NOMO-1 treated with DMSO at 0.1 percent for 48 hours (cell line): ENCODE results near the gene MX2.
"Not testable (repeated sequence)": the region's sequence is repeated elsewhere in the genome, so short reads cannot be mapped to it uniquely, and the experiment has no call there.

ENCODE experiments used
- DNase-seq: peaks from one replicate; lab custom pipeline; 2025; ENCODE audit not compliant: unreplicated experiment; lab: John Stamatoyannopoulos, UW

The MX2 gene

DNA sequence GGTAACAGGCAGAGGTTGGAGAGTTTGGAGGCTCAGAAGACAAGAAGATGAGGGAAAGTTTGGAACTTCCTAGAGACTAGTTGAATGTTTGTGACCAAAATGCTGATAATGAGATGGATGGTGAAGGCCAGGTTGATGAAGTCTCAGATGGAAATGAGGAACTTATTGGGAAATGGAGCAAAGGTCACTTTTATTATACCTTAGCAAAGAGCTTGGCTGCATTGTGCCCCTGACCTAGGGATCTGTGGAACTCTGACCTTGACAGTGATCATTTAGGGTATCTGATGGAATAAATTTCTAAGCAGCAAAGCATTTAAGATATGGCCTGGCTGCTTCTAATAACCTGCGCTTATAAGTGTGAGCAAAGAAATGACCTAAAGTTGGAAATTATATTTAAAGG, 28.1 kb upstream of the MX2 start:
- no peak for DNase-seq

DNA sequence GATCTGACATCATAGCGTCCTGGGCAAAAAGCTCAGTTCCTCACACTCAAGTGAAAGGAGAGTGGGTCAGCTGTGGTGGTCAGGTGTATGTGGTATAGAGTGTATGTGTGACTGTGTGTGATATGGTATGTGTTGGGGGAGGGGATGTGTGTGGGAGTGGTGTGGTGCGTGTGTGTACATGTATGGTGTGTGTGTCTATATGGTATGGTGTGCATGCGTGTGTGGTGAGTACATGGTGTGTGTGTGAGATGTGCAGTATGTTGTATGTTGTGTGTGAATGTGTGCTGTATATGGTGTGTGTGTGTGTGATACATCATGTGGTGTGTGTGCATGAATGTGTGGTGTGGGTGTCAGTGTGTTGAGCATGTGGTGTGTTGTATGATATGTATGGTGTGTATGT, 24.3 kb upstream of the MX2 start:
- DNase-seq = no peak

DNA sequence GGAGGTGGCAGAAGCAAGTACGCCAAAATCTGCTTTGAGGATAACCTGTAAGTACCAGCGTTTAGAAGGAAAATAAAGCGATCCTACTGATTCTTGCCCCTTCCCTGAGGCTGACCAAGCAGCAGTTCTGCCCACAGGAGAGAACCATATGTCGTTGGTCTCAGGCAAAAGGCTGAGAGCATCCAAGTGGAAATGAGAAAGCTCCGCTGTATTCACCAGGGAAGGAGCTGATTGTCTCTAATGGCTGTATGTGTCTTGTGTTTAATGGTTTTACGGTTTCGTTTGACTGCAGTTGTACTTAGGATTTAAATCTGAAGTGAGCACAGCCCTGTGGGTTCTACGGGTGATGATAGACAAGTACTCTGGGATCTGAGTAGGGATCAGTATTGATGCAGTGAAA, 23.4 kb upstream of the MX2 start:
- no peak for DNase-seq

DNA sequence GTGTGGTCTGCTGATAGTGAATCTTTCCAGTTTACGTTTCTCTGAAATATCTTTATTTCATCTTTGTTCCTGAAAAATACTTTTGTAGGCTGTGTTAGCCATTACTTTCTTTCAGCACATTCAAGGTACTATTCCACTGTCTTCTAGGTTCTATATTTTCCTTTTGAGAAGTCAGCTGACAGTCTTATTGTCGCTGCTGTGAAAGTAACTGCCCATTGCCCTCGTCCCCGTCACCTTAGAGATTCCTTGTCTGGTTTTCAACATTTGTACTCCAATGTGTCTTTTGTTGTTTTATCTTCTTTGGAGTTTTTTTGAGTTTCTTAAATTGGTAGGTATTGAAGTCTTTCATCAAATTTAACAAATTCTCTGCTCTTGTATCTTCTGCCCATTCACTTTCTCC, 19.8 kb upstream of the MX2 start:
- DNase-seq = no peak

DNA sequence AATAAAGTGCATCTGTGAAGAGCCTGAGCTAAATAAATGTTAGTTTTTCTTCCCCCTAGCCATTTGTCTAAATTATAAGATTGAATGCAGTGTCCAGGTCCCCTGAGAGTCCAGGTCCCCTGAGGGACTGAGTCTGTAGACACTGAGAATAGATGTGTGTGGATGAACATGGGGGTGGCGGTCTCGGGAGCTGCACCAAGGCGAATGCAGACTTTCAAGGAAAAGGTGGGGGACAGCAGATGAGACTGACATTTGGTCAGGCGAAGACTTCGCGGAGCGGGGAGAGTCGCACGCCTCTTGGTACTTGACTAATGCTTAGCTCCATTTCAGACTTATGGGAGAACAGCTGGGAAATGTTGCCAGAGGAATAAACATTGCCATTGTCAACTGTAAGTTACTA, 17.7 kb upstream of the MX2 start:
- no peak for DNase-seq

DNA sequence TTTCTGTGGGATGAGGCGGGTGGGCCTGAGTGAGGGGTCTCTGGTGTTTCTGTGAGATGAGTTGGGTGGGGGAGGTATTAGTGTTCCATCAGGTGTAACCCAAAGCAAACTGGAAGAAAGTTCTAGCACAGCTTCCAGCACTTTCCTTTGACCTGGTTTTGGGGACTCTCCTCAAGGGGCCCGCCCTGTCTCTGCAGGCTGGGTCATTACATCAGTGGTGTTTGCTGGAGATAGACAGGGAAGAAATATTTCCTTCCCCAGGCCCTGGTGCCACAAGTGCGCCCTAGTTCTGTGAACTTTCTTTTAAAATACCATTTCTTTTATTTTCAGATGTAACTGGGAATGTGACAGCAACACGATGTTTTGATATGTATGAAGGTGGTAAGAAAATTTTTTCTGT, 16.5 kb upstream of the MX2 start:
- no peak for DNase-seq

DNA sequence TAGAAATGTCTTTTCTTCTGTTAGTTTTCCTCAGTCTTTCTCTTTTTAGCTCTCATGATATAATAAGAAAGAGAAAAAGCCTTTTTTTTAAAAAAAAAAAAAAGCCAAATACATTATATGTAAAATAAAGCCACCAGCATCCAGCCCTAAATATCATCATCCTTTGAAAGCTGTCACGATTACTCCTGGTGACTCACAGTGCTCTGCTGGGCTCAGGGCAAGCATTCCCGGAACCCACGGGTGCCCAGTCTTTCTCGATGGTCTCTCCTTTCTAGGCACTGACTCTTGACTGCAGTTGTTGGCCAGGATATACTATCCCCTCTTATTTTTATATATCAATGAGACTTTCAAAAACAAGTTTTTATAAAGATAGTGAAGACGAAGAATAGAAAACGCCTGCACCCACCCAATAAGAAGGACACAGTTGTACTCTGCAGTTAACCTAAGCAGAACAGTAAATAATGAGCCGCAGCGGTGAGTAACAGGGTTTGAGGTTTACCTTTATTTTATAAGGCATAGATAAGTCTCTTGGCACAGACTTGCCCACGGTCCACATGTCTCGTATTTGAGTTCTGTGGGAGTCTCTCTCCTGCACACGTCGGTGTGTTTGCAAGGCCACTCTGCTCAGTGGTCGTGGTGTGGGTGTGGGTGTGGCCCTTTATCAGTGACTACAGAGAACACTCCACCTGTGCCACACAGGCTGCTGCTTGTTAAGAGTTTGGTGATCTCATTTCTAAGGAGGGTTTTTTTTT, 15.7 kb upstream of the MX2 start:
- no peak for DNase-seq

DNA sequence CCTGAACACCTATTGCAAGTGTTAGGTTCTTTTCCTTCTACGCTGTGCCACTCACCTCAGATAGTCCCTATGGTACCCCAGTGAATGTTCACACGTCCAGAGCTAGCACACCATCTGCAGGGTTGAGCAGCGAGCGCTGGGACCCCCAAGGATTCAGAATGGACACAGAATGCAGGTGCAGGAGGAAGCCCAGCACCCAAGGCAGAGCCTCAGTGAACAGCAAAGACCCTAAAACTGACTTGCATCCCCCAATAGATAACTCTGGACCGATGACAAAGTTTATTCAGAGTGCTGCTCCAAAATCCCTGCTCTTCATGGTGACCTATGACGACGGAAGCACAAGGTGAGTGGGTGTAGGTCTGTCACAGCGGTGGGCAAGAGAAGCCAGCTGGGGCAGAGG, 15.1 kb upstream of the MX2 start:
- DNase-seq = no peak

DNA sequence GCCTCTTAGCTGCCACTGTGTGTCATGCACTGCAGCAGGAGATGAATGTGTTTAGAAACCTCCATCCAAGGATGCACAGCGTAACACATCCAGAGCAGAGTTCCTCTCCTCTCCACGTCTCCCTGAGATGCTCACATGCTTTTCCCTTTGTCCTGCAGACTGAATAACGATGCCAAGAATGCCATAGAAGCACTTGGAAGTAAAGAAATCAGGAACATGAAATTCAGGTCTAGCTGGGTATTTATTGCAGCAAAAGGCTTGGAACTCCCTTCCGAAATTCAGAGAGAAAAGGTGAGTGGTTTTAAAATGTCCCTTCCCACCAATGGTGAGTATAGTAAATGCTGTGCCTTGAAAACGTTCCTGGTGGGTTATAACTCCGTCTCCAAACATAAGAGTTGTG, 13.4 kb upstream of the MX2 start:
- no peak for DNase-seq

DNA sequence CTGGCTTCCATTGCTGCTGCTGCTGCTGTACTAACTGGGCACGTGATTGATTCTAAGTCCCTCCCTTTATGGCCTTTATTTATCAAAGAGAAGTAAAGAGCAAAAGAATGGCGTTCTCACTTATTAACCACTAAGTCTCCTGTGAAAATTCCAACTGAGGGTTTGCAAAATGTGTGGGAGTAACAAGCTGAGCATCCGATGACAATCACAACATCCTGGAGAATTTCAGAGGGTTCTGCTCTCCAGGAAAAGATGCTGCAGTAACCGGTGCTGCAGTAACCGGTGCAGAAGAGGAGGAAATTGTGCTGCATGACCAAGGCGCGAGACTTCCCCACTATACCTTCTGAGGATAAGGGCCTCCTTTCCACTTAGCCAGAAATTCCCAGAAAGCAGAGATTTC, 12.7 kb upstream of the MX2 start:
- no peak for DNase-seq

DNA sequence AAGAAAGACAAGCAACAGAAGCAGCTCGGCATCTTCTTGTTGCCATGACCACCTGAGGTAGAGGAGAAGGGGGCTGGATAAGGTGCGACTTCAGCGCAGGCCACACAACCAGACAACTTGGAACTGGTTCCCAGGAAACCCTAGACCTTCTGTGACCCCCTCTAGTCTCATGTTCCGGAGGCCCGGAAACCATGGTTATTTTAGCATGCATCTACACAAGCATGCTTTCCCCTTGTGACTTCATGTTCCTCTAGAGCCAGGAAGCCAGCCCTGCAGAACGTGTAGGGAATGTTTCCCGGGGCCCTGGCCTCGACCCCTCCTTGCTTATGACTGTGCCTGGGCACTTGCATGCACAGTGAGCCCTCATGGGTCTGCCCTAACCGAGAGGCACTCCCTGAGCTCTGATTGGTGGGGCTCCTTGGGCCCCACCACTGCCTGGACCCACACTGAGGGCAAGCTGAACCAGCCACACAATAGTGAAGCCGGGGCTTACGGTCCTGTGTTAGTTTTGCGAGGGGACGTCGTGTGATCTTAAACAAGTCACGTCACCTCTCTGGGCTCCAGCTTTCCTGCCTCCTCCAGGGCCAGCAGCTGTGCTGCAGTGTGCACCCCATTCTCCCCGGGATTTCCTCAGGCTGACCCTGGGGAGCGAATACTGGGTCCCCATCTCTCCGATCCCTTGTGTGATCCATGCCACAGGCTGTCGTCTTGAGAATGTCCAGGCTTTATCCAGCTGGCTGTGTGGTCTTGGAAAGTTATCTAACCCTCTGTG, 12.0 kb upstream of the MX2 start:
- DNase-seq = no peak

DNA sequence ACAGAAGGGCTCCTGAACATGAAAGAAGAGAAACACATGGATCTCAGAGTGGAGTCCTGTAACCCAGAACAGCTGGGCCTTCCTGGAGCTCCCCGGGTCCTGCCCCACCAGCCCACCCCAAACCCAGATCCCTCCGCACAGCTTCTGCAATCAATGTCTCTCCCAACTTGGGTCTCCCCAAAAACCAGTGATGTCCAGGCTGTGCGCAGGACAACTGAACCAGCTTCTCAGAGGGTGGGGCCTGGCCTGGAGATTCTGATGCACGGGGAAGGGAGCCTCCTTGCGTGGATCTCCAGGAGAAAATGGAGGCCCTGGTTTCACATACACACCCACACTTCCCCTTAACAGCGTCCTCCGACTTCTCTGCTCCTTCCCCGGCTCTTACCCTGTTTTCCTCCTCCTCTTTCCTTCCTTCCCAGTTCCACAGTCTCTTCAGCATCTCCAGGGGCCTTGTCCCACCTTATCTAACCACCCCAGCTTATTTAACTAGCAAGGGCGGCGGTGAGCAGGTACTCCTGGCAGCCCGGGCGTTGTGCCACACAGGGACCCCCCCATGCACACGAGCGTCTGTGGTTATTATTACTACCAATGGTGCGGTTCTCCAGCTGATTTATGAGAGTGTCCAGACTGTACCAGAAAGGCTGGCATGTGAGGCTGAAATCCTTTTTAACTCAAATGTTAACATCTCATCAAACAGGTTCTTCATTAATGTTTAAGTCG, 11.2 kb upstream of the MX2 start:
- DNase-seq = no peak

DNA sequence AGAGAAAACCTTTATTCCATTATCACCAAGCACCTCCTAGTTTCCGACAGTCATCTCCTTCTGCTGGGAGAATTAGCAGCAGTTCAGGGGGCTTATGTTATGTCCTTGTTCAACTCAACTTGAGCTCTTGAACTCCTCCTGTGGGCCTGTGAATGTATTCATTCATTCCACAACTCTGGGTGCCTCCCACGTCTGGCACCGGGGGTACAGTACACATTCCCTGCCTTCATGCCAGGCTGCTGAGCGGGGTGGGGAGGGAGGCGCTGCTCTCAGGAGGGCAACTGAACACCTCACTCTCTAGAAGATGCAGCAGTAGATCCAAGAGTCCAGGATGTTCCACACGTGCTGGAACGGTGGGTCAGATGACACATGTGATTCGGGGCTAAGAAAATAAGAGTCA, 4.3 kb upstream of the MX2 start:
- DNase-seq = no peak

DNA sequence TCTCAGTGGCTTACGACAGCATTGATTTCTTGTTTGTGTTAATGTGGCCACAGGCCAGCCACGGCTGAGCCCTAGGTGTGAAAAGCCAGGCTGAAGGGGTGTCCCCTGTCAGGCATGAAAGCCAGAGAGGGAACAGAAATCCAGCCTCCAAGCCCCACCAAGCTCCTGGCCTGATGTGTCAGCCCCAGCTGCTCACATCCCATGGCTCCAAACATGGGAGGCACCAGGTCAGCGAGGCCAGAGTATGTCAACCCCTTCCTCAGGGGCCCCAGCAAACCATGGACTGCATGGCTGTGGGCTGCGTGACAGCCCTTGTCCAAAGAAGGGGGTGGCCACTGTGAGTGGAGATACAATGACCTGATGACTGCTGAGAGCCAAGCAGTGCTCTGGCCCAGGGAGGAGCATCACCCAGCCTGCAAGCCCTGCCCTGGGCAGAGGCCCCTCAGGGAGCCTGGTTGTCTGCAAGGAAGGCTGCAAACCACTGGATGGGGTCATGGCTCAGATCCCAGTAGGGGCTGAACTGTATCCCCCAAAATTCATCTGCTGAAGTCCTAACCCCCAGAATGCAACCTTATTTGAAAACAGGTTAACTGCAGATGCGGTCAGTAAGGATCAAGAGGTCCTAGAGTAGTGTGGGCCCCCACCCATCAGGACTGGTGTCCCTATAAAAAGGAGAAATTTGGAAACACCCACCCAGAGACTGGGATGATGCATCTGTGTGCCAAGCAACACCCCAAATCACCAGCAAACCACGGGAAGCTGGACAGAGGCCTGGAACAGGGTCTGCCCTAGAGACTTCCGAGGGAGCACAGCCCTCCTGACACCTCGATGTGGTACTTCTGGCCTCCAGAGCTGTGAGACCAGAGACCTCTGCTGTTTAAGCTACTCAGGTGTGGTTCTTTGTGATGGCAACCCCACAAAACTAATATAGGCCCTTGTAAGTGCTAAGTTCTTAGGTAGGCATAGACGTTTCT, 3.3 kb upstream of the MX2 start:
- DNase-seq = no peak

DNA sequence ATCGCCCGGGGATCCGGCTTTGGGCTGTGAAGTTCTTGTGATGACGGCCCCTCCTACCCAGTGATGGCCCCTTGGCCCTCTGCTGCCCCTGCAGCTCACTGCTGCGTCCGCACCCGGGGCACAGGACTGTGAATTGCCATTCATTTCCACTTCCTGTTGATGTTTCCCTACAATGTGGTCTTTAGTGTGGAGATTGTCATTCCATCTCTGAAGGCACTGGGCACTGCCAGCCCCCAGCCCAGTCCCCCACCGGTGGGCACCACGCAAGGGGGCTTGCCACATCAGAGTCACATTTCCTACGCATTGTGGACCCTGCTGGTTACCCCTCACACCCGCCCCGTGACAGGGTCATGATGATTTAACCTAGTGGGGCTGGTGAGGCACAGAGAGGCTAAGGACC, 2.5 kb upstream of the MX2 start:
- no peak for DNase-seq

DNA sequence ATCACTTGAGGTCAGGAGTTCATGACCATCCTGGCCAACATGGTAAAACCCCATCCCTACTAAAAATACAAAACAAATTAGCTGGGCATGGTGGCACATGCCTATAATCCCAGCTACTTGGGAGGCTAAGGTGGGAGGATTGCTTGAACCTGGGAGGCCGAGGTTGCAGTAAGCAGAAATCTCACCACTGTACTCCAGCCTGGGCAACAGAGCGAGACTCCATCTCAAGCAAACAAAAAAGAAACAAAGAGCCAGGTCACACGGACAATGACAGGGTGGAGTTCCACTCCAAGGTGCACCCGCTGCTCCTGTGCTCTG, 2.1 kb upstream of the MX2 start:
- not testable (repeated sequence) for DNase-seq

DNA sequence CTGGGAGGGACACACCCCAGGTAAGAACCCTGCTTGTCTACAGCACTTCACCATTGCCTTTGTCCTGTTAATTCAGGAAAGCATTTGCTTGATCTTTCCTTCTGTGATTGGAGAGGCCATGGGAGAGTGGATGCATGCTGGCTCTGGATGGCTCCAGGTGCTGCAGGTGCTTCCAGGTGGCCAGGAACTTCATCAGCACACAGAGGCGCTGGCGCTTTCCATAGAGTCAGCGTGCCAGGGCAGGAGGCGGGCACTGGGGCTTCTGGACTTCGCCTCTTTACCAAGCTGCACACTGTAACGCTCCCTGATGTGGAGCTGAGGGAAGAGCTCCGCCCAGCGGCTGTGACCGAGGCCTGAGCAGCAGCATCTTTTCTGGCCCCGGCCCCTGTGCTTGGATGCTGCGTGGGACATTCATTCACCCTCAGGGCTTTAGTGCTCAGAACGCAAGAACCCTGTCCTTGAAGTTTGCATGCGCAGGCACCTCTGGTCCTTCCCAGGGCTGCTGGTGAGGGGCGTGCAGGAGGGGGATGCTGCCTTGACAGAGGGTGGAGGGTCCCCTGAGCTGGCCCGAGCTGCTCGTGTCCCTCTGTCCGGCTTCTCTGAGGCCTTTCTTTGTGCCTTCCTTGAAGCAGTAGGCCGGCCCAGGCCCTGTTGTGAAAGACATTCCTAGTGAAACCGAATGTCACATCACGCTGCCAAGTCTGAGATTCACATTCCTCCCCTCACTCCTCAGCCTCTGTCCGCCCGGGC, 1.6 kb upstream of the MX2 start:
- no peak for DNase-seq

DNA sequence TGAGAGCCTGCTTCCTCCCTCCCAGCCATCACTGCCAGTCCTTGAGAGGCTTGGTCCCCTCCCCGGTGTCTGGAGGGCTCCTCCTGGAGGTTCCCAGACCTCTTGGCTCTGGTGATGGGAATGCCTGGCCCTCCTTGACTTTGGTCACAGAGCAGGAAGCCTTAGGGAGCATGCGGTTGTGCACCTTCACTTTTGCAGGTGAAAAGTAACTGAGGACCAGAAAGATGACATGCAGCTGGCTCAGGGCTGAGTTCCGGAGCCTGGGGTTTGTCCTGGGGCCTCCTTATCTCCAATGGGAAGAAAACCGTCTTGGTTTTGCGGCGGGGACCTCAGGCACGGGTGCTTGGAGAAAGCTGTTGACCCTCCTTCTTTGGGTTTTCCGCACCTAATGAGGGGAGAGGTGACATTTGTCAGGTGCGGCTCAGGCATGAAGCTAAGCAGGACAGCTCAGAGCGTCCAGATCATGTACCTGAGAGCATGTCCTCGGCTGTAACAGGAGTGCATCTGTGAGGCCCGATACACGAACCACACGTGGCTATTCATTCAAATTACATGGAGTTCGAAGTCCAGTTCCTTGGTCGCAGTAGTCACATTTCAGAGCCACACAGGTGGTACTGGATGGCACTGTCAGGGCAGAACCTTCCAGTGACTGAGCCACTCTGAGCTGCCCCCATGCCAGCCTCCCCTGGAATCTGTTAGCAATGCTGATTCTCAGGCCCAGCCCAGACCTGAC, 608 bp upstream of the MX2 start:
- no peak for DNase-seq

DNA sequence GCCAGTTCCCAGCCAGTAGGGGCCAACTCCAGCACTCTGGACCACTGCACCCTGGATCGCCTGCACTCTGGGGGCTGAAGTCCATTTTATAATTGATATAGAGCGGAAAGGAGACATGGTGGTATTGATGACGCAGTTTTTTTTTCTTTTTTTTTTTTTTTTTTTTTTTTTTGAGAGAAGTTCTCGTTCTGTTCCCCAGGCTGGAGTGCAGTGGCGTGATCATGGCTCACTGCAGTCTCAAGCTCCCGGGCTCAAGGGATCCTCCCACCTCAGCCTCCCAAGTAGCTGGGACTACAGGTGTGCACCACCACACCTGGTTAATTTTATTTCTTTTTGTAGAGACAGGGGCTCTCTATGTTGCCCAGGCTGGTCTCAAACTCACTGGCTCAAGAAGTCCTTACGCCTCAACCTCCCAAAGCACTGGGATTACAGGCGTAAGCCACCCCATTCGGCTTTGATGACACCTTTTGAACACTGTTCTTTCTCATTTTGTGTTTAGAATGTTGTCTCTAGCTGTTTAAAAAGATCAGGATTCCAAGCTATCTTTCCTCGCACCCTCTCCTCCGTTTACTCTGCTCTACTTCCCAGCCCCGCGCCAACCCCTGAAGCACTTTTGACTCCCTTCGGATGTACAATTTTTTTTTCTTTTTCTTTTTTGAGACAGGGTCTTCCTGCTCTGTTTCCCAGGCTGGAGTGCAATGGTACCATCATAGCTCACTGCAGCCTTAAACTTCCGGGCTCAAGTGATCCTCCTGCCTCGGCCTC, 960 bp downstream of the MX2 start:
- DNase-seq = no peak
